DOHH2 (cell line): ENCODE data around the gene MYL5.

Experiments used
- CTCF ChIP-seq: fragments of 200-600 bp; sonication (generic); IDR thresholded peaks from one replicate; pipeline ENCODE4 v1.5.1; 2014; ENCODE audit warnings: antibody characterized with exemption, mild to moderate bottlenecking, low read depth, low read length; ENCODE audit not compliant: poor library complexity, severe bottlenecking
- EZH2phosphoT487 ChIP-seq: fragments of 200-600 bp; sonication (generic); IDR thresholded peaks from 2 replicates; pipeline ENCODE4 v1.6.1; 2017; ENCODE audit warnings: borderline replicate concordance, mild to moderate bottlenecking, antibody characterized with exemption, low read length, moderate library complexity, mixed read lengths

DNA sequence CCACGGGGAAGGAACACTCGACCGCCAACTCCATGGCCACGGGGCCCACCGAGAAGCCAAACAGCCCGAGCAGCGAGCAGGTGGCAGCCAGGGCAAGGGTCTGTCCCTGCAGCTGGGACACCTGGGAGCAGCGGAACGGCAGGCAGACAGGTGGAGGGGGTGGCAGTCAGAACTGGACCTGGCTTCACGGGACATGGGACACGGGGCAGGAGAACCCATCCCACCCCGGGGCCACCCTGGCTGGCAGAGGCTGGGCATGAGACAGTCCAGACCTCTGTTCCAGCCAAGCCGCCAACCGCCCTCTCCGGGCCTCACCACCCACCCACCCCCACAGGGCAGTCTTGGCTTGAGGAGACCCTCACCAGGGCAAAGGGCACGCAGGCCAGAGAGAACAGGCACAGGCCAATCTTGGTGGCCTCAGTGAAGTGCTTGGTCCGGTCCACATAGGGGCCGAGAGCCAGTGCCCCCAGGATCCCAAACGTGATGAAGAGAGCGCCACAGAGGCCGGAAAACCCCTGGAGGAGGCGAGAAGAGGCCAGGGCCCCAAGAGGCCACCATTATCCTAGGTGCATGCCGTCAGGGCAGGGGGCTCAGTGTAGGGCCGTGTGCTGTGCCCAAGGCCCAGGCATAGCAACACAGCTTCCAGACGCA lies 9.0 kb downstream of the MYL5 start:
- TF ChIP-seq CTCF (no peak), EZH2phosphoT487 (no peak)
